Myocyte (in vitro differentiated cells): ENCODE measurements around the gene IGHMBP2. TPM values are rescaled to one million over a fixed set of nuclear protein-coding genes. Genes with fewer than 3 reads are reported as not detected.

Source experiments
- DNase-seq: peaks from one replicate; pipeline ENCODE4 v3.0.0-alpha.2; 2012; ENCODE audit warnings: low read depth
- total RNA-seq: library from RNA; depleted of rRNA; stranded (reverse); fragments of >200 nt; gene quantifications from 2 replicates; pipeline ENCODE4 v1.2.3, GENCODE V29; 2014

The IGHMBP2 gene
- total RNA-seq, 1 donor from 2014 or later = 9.7 TPM

- DNase-seq = no peak
Observed at GRCh38 chr11:68979931-68980775, 76.5 kb downstream of the IGHMBP2 start.

DNA sequence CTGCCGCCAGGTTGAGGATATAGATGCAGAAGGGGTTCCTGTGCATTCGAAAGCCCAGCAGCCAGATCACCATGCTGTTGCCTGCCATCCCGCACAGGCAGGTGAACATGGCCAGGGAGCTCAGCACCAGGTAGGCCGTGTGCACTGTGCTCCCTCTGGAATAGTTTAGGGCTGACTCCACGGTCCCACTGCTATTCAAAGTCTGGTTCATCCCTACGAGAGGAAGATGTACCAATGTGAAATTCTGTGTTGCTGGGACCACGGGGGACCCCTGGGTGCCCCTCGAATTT is 77.0 kb downstream of the IGHMBP2 start, which contains the start of gene MRGPRD:
Gene MRGPRD, minus strand, starts transcription at position 211 of the 290 bp plus-strand sequence. Its CDS starts 0 bp downstream, at position 211.
- no peak for DNase-seq

DNA sequence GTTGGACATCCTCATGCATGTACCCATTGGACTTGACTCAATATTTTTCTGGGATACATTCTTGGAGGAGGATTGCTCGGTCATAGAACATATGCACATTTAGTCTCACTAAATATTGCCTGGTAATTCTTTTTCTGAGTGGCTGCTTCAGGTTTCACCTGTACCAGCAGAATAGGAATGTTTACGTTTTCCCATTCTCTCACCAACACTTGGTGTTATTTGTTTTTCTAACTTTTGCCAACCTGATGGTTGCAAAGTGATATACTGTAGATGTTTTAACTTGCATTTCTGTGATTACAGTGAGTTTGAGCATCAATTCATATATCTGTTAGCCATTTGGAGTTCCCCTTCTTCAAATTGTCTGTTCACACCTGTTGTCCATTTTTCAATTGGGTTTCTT is 78.4 kb downstream of the IGHMBP2 start:
- no peak for DNase-seq

DNA sequence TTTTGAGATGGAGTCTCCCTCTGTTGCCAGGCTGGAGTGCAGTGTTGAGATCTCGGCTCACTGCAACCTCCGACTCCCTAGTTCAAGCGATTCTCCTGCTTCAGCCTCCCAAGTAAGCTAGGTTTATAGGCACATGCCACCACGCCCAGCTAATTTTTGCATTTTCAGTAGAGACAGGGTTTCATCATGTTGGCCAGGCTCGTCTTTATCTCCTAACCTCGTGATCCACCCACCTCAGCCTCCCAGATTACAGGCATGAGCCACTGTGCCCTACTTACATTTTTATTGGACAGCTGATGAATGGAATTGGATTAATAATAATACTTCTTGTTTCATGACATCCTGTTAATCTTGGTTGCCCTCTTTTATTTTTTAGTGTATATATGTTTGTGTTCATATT is 80.1 kb downstream of the IGHMBP2 start:
- no peak for DNase-seq

- DNase-seq = no peak
Observed at GRCh38 chr11:68987211-68987610, 83.5 kb downstream of the IGHMBP2 start.

GRCh38 chr11:68988491-68988890 is 84.8 kb downstream of the IGHMBP2 start:
- no peak for DNase-seq

Other genes with a start within 250 kb of the IGHMBP2 start
- gene GAL, start 219.3 kb upstream of the IGHMBP2 start, total RNA-seq = not detected in 2 replicates
- not detected in 2 replicates for gene TESMIN, start 152.4 kb upstream of the IGHMBP2 start, total RNA-seq
- 1.9 and 2.8 TPM in 2 replicates for gene CPT1A, start 62.0 kb upstream of the IGHMBP2 start, total RNA-seq
- gene MRPL21, start 59 bp upstream of the IGHMBP2 start, total RNA-seq = 39.9 and 50.4 TPM in 2 replicates
- not detected in 2 replicates for gene MRGPRD, start 77.1 kb downstream of the IGHMBP2 start, total RNA-seq
- 0.21 TPM in 1 of 2 replicates, not detected in the other for gene MRGPRF, start 109.4 kb downstream of the IGHMBP2 start, total RNA-seq
- gene TPCN2, start 145.0 kb downstream of the IGHMBP2 start, total RNA-seq = 1.8 and 5.6 TPM in 2 replicates